ENCODE data around the gene TMEM135.
"Not testable (repeated sequence)": the region's sequence is repeated elsewhere in the genome, so short reads cannot be mapped to it uniquely, and the experiment has no call there.

Gene TMEM135

DNA sequence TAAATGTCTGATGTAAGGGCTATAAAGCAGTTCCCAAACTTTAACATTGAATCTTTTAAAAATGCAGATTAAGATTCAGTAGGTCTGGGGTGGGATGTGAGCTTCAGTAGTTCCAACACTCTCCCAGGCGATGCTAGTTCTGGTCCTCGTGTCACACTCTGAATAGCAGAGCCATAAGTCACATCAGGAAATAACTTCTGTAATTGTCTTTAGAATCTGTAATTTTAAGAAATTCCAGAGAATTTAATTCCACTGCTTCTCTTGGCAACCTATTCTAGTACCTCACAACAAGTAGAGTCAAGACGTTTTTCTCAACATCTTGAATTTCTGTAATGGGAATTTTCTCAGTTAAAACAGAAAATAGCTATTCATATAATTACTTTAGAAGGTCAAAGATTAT, 223.1 kb downstream of the TMEM135 start:
- DNase-seq (ENCODE audit: low spot score), result no peak

GRCh38 chr11:87263264-87263838, 225.6 kb downstream of the TMEM135 start:
- no peak for DNase-seq (ENCODE audit: low spot score)

- DNase-seq (ENCODE audit: low spot score), result no peak
Measured at GRCh38 chr11:87263979-87264378, 226.2 kb downstream of the TMEM135 start.

- DNase-seq (ENCODE audit: low spot score), result no peak
Measured at GRCh38 chr11:87265132-87265531, 227.4 kb downstream of the TMEM135 start.

DNA sequence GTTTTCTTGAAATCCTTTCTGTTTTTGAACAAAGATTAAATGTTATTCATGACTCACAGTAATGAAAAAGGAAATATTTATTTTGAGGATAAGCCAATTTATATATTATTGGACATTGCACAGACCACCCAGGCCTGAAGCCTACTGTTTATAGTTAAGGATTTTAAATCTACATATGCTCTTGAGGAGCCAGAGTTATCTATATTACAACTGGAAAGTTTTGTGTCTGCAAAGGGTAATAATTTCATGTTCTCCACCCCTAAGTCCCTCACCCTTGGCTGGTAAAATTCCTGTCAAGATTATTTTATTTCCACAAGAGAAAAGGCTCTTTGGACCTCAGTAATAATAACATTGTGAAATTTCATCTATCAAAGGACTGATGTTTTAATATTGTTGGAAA, 228.2 kb downstream of the TMEM135 start:
- DNase-seq (ENCODE audit: low spot score), result no peak

DNA sequence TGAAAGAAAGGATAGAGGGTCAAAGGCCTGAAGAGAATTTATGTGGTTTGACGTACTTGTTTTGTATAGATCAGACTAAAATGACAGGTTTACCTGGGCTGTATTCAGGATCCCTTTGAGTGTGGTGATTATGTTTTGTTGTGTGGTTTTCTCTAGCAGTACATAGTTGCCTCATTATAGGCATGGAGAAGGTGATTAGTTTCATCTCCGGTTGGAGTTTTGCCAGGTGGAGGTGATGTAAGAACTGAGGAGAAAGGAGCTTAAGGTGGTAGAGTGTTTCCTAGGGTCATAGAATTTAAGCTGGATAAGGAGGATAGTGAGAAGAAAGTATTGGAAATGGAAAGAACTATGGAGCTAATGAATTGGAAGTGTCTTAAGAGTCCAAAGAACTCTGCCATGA, 229.0 kb downstream of the TMEM135 start:
- DNase-seq (ENCODE audit: low spot score), result no peak

DNA sequence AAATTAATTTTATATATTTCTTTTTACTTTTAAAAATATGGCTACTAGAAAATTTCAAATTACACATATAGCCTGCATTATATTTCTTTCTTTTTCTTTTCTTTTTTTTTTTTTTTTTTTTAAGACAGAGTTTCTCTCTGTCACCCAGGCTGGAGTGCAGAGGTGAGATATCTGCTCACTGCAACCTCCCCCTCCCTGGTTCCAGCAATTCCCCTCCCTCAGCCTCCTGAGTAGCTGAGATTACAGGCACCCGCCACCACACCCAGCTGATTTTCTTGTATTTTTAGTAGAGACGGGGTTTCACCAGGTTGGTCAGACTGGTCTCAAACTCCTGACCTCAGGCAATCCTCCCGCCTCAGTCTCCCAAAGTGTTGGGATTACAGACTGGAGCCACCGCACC, 234.2 kb downstream of the TMEM135 start:
- not testable (repeated sequence) for DNase-seq (ENCODE audit: low spot score)

DNA sequence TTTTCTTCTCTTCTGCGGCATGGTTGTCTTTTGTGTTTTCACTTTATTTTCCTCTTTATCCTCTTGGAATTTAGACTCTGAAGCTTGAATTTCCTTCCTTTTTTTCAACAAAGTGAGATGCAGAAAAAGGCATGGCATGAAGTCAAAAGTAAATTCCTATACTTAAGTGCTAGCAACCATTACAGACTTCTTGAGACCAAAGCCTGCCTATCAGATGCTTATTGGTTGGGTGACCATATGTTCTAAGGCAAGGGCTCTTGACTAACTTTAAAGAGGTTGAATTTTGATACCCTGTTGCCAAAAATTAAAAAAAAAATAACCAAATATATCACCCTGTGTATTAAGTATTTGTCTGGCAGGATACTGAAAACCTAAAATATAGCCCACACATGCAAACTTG, 237.4 kb downstream of the TMEM135 start:
- no peak for DNase-seq (ENCODE audit: low spot score)

DNA sequence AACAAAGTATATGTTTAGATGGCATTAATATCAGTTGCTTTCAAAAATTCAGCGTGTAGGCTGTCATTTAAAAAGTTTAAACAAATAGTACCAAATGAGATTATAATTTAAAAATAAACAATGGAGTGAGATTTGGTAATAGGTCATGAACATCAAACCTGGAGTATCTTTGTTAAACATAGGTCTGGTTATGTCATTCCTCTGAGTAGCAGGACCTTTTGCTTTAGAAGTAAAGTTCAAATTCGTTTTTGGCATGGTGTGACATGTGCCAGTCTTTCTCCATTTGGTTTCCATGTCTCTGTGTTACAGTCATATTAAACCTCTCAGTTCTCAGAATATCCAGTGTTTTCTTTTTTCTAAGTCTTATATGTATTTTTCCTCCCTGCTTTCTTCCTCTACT, 242.4 kb downstream of the TMEM135 start:
- DNase-seq (ENCODE audit: low spot score), result no peak

GRCh38 chr11:87281496-87281895, 243.8 kb downstream of the TMEM135 start:
- no peak for DNase-seq (ENCODE audit: low spot score)

DNA sequence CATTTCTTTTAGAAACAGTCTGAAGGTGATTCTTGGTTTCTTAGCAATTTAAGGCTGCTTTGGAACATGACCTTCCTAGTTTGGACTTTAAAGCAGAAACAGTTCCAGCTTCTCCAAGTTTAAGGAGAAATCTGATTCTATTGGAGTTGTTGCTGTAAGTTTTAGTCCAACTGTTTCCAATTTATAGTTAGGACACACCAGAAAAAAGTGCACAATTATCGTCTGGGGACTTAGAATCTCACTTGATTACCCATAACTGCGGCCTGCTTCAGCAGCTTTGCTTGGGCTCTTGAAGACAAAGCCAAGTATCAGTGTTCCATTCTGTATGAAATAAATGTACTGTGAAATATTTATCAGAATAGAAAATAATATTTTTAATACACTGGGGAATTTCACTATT, 246.6 kb downstream of the TMEM135 start:
- no peak for DNase-seq (ENCODE audit: low spot score)

GRCh38 chr11:87285674-87286073, 247.9 kb downstream of the TMEM135 start:
- DNase-seq (ENCODE audit: low spot score), result not testable (repeated sequence)

DNA sequence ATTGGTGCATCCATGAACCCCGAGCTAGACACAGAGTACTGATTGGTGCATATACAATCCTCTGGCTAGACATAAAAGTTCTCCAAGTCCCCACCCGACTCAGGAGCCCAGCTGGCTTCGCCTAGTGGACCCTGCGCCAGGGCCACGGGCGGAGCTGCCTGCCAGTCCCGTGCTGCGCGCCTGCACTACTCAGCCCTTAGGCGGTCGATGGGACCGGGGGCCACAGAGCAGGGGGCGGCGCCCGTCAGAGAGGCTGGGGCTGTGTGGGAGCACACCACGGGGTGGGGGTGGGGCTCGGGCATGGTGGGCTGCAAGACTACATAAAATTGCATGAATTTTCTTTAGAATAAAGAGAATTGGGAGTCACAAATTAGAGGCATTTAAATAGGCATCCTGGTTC, 248.6 kb downstream of the TMEM135 start:
- no peak for DNase-seq (ENCODE audit: low spot score)

DNA sequence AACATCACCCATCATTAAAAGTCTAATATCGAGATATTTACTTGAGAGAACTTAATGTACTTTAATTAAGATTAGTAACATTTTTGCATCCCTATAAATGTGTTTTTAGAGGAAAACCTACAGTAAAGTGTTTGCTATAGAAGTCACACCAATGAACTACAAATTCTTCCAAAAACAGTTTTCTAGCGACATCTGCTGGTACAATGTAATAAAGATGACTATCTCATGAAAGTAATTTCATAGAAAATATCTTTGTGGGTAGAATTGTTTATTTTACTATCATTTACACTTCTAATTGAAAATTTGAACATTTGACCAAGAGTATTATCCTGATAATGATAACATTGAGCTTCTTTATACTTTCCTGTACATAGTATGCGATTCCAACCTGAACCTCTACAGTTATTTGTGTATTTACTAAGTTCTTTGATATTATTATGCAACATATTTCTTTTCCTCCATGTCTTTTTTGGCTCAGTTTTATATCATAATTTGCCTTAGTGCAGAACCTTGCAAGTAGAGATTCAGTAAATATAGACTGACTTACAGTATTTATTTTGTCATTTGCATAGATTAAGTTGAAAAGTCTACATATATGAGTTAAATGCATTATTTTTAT, 252.7 kb downstream of the TMEM135 start:
- DNase-seq (ENCODE audit: low spot score), result no peak

GRCh38 chr11:87292598-87292997, 254.9 kb downstream of the TMEM135 start:
- DNase-seq (ENCODE audit: low spot score), result no peak

DNA sequence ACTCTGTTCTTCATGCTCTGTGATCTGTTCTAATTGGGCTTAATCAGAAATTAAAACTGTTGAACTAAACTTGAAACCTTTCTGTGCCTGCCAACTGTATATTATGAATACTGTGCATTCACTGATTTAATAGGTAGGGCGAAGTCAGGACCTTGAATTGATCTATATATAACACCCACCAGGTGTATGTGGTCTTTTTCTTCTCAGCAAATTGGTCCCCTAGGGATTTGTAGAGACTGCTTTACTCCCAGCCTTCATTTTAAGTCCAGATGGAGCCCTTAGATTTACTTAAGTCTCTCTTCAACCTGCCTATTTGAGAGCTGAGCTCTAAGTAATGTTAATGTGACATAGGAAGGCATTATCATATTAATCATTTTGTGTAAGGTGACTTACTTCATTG, 257.5 kb downstream of the TMEM135 start:
- DNase-seq (ENCODE audit: low spot score), result no peak

GRCh38 chr11:87296627-87297026, 258.9 kb downstream of the TMEM135 start:
- DNase-seq (ENCODE audit: low spot score), result no peak

DNA sequence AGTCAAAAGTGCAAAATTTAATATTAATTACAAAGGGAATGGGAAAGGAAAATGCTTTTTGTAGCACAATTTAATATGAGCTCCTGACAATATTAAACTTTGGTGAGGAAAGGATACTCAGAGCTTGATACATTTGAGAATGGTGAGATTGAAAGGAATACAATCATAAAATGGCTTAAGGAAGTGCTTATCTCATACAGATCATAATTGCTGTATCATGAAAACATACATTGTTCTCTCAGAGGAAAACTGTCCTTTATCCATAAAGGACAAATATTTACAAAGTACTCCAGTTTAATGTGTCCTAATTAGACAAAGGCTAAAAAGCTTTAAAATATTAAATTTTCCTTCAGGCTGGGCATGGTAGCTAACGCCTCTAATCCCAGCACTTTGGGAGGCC, 260.4 kb downstream of the TMEM135 start:
- DNase-seq (ENCODE audit: low spot score), result no peak

DNA sequence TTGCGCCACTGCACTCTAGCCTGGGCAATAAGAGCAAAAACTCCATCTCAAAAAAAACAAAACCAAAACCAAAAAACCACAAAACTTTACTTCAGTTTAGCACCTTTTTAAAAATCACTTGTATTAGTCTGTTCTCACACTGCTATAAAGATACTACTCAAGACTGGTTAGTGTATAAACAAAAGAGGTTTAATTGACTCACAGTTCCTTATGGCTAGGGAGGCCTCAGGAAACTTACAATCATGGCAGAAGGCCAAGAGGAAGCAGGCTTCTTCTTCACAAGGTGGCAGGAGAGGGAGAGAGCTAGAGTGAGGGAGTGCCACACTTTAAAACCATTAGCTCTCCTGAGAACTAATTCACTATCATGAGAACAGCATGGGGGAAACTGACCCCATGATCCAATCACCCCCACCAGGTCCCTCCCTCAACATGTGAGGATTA, 261.3 kb downstream of the TMEM135 start:
- DNase-seq (ENCODE audit: low spot score), result no peak

DNA sequence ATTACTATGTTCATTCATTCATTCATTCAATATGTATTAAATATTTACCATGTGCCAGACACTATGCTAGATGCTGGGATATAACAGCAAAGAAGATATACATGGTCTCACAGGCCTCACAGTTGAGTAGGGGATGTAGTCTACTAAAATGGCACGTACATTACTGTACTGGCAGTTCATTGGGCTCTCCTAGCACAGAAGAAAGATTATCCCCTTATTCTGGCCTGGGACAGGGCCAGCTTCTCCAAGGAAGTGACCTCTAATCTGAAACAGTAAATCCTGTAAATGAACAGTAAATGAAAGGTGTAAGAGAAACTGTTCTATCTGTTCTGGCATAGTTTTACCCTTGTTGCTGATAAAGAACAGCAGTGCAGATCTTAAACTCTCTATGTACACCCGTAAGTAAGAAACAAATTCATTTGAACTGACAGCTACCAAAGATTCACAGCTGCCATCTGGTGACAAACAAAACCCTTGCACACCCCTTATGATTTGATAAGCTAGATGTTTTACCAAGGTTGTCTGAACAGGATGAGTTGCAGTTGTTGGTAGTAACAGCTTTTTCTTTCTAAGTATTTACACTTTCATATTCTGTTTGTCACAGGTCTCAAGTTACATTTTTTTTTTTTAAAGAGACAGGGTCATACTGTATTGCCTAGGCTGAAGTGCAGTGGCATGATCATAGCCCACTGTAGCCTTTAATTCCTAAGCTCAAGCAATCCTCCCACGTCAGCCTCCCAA, 263.1 kb downstream of the TMEM135 start:
- DNase-seq (ENCODE audit: low spot score), result no peak

DNA sequence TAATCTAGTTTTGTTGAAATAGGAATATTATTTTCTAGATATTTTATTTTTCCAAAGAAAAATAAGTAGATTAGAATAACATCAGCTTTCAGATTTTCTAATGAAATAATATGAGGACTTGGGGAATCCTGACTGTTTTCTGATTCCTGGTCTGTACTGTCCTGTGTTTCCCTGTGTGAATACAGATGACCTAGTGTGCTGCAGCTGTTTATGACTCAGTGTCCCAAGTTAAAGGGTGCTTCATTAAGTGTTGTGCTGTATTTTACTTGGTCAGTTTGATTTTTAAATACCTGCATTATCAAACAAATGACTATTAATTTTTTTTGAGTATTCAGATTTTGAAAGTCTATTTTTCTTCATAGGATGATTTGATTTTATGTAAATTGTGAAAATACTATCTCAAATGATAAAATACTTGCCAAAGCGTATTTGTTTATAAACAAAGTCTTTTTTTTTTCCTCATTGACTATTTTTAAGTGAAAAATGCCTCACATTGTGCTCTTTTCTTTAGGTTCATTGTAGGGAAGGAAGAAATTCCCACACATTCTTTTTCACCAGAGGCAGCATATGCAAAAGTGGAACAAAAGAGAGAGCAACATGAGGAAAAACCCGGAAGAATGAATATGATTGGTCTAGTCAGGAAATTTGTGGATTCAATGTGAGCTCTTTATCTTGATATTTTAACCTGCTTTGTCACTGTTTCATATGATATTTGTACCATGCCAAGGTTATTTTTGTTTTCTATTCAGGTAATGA, 264.2 kb downstream of the TMEM135 start:
- DNase-seq (ENCODE audit: low spot score), result no peak

DNA sequence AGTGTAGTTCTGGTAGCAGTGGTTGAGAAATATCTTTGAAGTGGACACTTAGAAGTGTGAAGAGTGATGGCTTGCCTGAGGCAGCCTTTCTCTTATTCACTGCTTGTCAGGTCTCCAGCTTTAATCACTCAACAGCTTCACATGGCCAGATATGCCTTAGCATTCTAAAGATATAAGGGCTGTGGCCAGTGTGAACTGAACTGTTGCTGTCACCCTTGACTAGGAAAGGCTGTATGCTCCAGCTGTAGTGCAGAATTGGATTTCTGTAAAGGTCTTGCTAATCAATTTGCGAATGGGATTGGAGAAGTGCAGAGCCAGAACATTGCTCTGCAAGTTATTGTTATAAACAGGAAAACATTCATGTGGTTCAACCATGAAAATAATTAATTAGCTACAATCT, 266.7 kb downstream of the TMEM135 start:
- DNase-seq (ENCODE audit: low spot score), result no peak
